Inflammatory macrophage treated with lipopolysaccharide for 1 hour (primary cell): ENCODE data around the gene FAM180A.
"Not testable (repeated sequence)": the region's sequence is repeated elsewhere in the genome, so short reads cannot be mapped to it uniquely, and the experiment has no call there.

Experiments used
- DNase-seq, 2 donors: peaks; one replicate each; pipeline ENCODE4 v3.0.0-alpha.2; 2020 to 2022

FAM180A gene

GRCh38 chr7:135770139-135770710 is 21.6 kb upstream of the FAM180A start:
- no peak for DNase-seq

DNA sequence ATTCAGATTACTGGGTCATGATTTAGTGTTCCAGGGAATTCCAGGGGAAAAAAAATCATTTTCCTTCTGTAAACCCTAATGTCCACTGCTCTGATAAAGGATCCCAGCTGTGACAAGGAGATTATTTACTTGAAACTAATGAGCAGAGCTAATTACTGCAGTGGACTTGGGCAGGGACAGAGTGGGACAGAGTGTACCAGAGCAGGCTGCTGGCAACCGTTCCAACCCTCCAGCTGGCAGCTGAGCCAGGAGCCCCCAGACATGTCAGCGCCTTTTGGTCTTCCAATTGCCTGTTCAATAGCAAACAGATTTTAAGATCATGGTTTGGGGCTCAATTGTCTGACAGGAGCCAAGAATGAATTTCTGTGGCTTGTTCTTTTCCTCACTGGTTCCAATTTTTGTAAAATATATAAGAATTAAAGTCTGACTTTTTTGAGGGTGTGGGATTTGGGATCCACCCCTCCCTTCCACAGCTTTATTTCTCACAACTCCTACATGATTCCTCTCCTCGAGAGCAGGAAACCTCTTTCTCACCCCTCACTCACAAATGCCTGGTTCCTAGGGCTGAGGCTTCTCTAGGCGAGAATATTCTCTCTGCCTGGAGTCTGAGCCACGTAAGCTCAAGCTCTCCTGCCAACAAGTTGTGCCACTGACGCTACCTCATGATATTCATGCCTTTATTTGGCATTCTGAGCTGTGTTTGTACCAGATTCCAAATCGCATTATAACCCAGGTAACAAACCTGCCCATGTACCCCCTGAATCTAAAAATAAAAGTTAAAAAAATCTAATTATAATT is 20.6 kb upstream of the FAM180A start:
- no peak for DNase-seq

DNA sequence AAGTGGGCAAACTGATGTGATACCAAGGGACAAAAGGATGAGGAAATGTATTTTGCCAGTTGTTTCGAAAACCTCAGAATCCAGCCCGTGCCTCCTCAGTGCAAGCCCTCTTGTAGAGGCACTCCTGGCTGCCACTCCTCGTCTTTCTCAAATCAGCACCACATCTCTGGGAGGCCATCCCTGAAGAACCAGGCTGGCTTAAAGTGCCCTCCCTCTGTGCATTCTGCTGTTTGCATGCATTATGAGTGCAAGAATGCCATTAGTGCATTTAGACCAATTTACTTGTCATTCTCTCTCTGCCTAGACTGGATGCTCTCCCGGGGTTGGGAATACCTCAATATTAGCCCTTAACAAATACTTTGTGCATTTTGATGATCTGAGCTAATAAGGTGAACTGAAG is 19.9 kb upstream of the FAM180A start:
- DNase-seq: no peak

GRCh38 chr7:135768064-135768463 is 19.5 kb upstream of the FAM180A start:
- DNase-seq: no peak

GRCh38 chr7:135763261-135763660 is 14.6 kb upstream of the FAM180A start:
- DNase-seq: no peak

- DNase-seq: no peak
Observed at GRCh38 chr7:135761751-135762488, 13.3 kb upstream of the FAM180A start.

DNA sequence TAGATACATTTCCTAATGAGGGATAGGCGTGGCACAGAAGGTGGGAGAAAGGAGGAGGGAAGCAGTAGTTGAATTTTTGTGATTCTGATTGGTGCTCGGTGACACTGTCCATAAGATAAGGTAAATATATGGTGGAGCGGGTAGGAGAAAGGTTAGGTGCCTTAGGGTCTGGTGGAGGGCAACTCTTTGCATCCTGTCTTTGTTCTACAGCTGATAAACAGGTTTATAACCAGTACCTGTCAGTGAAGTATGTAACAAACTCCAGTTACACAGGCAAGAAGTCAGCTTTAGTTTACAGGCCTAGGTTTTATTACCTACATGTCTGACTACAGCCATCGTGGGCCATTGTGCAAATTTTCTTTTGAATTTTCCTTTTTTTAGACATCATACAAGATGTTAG is 10.9 kb upstream of the FAM180A start:
- DNase-seq: no peak

- DNase-seq: no peak
Observed at GRCh38 chr7:135758531-135758932, 9.9 kb upstream of the FAM180A start.

GRCh38 chr7:135757719-135758411 is 9.3 kb upstream of the FAM180A start:
- no peak for DNase-seq

DNA sequence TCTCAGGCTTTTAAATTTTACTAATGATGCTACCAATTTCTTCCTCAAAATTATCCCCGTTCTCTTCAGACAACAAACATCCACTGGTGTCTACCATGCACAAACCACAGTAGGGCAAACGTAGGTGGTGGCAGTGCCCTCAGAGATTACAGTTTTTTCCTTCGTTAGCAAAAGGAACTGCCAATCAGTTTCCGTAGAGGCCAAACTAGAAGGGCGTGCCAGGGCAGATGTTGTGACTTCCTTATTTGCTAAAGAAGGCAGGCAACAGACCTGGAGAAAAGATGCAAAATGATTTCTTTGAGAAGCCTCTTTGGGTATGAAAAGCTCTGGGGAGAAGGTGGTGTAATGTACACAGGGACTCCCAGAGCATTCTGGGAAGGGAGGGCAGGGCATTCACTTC is 7.6 kb upstream of the FAM180A start:
- DNase-seq: peak in 1 of 2 donors; percentile 2

GRCh38 chr7:135755351-135755753 is 6.7 kb upstream of the FAM180A start:
- no peak for DNase-seq

- DNase-seq: no peak
Observed at GRCh38 chr7:135753616-135754413, 5.2 kb upstream of the FAM180A start.

- DNase-seq: no peak
Observed at GRCh38 chr7:135747366-135747765, 1.2 kb downstream of the FAM180A start.

GRCh38 chr7:135745703-135746312 is 2.8 kb downstream of the FAM180A start:
- DNase-seq: no peak

- DNase-seq: no peak
Observed at GRCh38 chr7:135744938-135745702, 3.5 kb downstream of the FAM180A start.

GRCh38 chr7:135743907-135744731 is 4.5 kb downstream of the FAM180A start:
- DNase-seq: no peak

- DNase-seq: no peak
Observed at GRCh38 chr7:135742371-135742770, 6.2 kb downstream of the FAM180A start.

- no peak for DNase-seq
Observed at GRCh38 chr7:135741905-135742304, 6.7 kb downstream of the FAM180A start.

DNA sequence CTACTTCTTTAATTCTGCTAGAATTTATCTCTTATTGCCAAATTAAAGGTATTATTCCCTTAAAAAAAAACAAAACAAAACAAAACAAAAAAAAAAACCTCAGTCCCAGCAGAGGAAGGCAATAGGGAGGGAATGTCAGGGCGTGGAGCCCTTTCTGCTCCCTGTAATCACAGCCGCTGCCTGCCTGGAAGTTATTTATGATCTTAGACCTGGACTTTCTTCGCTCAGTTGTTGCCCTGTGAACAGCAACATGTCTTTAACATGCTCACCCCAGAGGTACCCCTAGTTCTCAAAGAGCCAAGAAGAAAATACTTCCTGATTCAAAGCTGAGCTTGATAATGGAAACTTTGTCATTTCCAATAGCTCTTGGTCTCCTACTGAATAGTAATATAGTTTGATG is 7.7 kb downstream of the FAM180A start:
- DNase-seq: no peak

DNA sequence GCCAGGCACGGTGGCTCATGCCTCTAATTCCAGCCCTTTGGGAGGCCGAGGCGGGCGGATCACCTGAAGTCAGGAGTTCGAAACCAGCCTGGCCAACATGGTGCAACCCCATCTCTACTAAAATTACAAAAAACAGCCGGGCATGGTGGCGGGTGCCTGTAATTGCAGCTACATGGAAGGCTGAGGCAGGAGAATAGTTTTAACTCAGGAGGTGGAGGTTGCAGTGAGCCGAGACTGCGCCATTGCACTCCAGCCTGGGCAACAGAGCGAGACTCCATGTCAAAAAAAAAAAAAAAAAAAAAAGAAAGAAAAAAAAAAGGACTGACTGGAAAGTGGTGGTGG is 11.3 kb downstream of the FAM180A start:
- not testable (repeated sequence) for DNase-seq
